OCI-LY7 (cell line): ENCODE measurements around the gene CIAO3. TPM values are rescaled to one million over a fixed set of nuclear protein-coding genes. Genes with fewer than 3 reads are reported as not detected.

ENCODE experiments used
- BruUV-seq: library from RNA; stranded (reverse); fragments of 400-500 nt; replicated peaks from 2 replicates; lab custom pipeline; 2021; lab: Mats Ljungman, UMichigan
- CTCF ChIA-PET: fragments of 300-600 bp; sonication (Branson Sonifier 250); formaldehyde crosslinking; loops from one replicate; lab custom pipeline; 2022; ENCODE audit warnings: antibody characterized with exemption; ENCODE audit not compliant: unreplicated experiment; lab: Charles Lee
- POLR2A ChIA-PET: fragments of 300-600 bp; sonication (Branson Sonifier 250); formaldehyde crosslinking; loops from one replicate; lab custom pipeline; 2022; ENCODE audit warnings: antibody characterized with exemption; lab: Charles Lee
- DNase-seq: peaks from one replicate; pipeline ENCODE4 v3.0.0-alpha.2; 2015; ENCODE audit warnings: low spot score
- H2AFZ ChIP-seq: fragments of 200-600 bp; sonication (generic), shearing (Covaris generic); 2 replicates; pipeline ENCODE4 v1.6.1; 2014; ENCODE audit warnings: mild to moderate bottlenecking, antibody characterized with exemption, low read length, moderate library complexity
- H3K27ac ChIP-seq: fragments of 200-600 bp; sonication (generic); 2 replicates; pipeline ENCODE4 v1.5.1; 2014; ENCODE audit warnings: mixed run types, low read depth, mild to moderate bottlenecking, moderate library complexity, low read length, inconsistent platforms; ENCODE audit not compliant: poor library complexity, severe bottlenecking
- H3K36me3 ChIP-seq: fragments of 200-600 bp; sonication (generic); 2 replicates; pipeline ENCODE4 v1.6.1; 2014; ENCODE audit warnings: mild to moderate bottlenecking, antibody characterized with exemption, low read length, moderate library complexity, mixed read lengths; ENCODE audit not compliant: insufficient read depth
- H3K4me1 ChIP-seq: fragments of 200-600 bp; sonication (generic); 2 replicates; pipeline ENCODE4 v1.5.1; 2014; ENCODE audit warnings: mild to moderate bottlenecking, low read length; ENCODE audit not compliant: insufficient read depth, poor library complexity, severe bottlenecking
- H3K4me2 ChIP-seq: fragments of 200-600 bp; sonication (generic); 2 replicates; pipeline ENCODE4 v1.6.1; 2014; ENCODE audit warnings: mild to moderate bottlenecking, low read length
- H3K4me3 ChIP-seq: fragments of 200-600 bp; sonication (generic); 2 replicates; pipeline ENCODE4 v1.5.1; 2014; ENCODE audit warnings: mild to moderate bottlenecking, low read depth, low read length; ENCODE audit not compliant: poor library complexity, severe bottlenecking
- H3K79me2 ChIP-seq: fragments of 200-600 bp; sonication (generic); 2 replicates; pipeline ENCODE4 v1.6.1; 2016; ENCODE audit warnings: low read depth, mild to moderate bottlenecking, low read length, moderate library complexity, mixed read lengths; ENCODE audit not compliant: insufficient read depth
- H3K9me2 ChIP-seq: fragments of 200-600 bp; sonication (generic); 2 replicates; pipeline ENCODE4 v1.6.1; 2016; ENCODE audit warnings: mild to moderate bottlenecking, low read length, mixed read lengths; ENCODE audit not compliant: insufficient read depth
- H3K9me3 ChIP-seq: fragments of 200-600 bp; sonication (generic); 2 replicates; pipeline ENCODE4 v1.6.1; 2014; ENCODE audit warnings: mild to moderate bottlenecking, mixed run types, low read length, mixed read lengths
- H4K20me1 ChIP-seq: fragments of 200-600 bp; sonication (generic); 2 replicates; pipeline ENCODE4 v1.6.1; 2014; ENCODE audit warnings: mild to moderate bottlenecking, antibody characterized with exemption, low read length, moderate library complexity, mixed read lengths; ENCODE audit not compliant: insufficient read depth
- CTCF ChIP-seq: fragments of 200-600 bp; sonication (generic); conservative IDR thresholded peaks from 2 replicates; pipeline ENCODE4 v1.5.1; 2014; ENCODE audit warnings: mild to moderate bottlenecking, antibody characterized with exemption, low read length, moderate library complexity, mixed read lengths
- EZH2phosphoT487 ChIP-seq: fragments of 200-600 bp; sonication (generic); IDR thresholded peaks from 2 replicates; pipeline ENCODE4 v1.6.1; 2018; ENCODE audit warnings: low read depth, borderline replicate concordance, mild to moderate bottlenecking, mixed run types, antibody characterized with exemption, low read length, moderate library complexity, mixed read lengths
- intact Hi-C: fragments of 100-400 bp; cut with micrococcal nuclease; formaldehyde crosslinking; loops from one replicate; pipeline ENCODE4 v1.10.0; 2022; ENCODE audit not compliant: unreplicated experiment
- total RNA-seq, 2 experiments: library from RNA; depleted of rRNA in 1 of 2; stranded (reverse); fragments of >200 nt in 1 of 2; shearing (Covaris generic) in 1 of 2; gene quantifications; 2 replicates each; pipeline ENCODE4 v1.2.3, GENCODE V29; 2014 to 2022

The CIAO3 gene
- total RNA-seq, 2 experiments from 2014 or later: 156 to 169 TPM

GRCh38 chr16:775236-775796 is 34.5 kb upstream of the CIAO3 start:
- no TSS peak for BruUV-seq
- Histone ChIP-seq H3K9me3 (no peaks in the 10 kb centered on the region), H3K9me2 (no peaks in the 10 kb centered on the region), H3K4me2 (no peak overlapping the region), H3K36me3 (no peaks in the 10 kb centered on the region), H3K79me2 (no peaks in the 10 kb centered on the region), H2AFZ (no peak overlapping the region), H4K20me1 (no peaks in the 10 kb centered on the region), H3K4me1 (no peaks in the 10 kb centered on the region), H3K27ac (no peak overlapping the region), H3K4me3 (no peak overlapping the region)
- POLR2A ChIA-PET: interaction anchor here (0.5 kb wide), 1 partner anchor 1066 kb away, joined by 3 read pairs; no protein-coding TSS in a partner anchor
- TF ChIP-seq CTCF (no peak), EZH2phosphoT487 (no peak)
- DNase-seq: no peak
- CTCF ChIA-PET: no interaction called here
- intact Hi-C loops: no loop called here

- POLR2A ChIA-PET: interaction anchor here (0.7 kb wide), 1 partner anchor 326 kb away, joined by 3 read pairs; no protein-coding TSS in a partner anchor
- no peak overlapping the region for H2AFZ ChIP-seq
- no peak overlapping the region for H3K4me3 ChIP-seq
- intact Hi-C loops: no loop called here
- no peaks in the 10 kb centered on the region for H3K9me3 ChIP-seq
- no peaks in the 10 kb centered on the region for H4K20me1 ChIP-seq
- no peak overlapping the region for H3K4me2 ChIP-seq
- no peak for DNase-seq
- no peaks in the 10 kb centered on the region for H3K9me2 ChIP-seq
- no peaks in the 10 kb centered on the region for H3K36me3 ChIP-seq
- BruUV-seq: no TSS peak
- TF ChIP-seq EZH2phosphoT487 (no peak), CTCF (no peak)
- H3K27ac ChIP-seq: no peak overlapping the region
- CTCF ChIA-PET: no interaction called here
- H3K4me1 ChIP-seq: no peaks in the 10 kb centered on the region
- no peaks in the 10 kb centered on the region for H3K79me2 ChIP-seq
Observed at GRCh38 chr16:774086-775001, 33.5 kb upstream of the CIAO3 start.

GRCh38 chr16:772959-773358 is 32.2 kb upstream of the CIAO3 start:
- no peaks in the 10 kb centered on the region for H4K20me1 ChIP-seq
- TF ChIP-seq EZH2phosphoT487 (no peak), CTCF (no peak)
- H2AFZ ChIP-seq: no peak overlapping the region
- no peaks in the 10 kb centered on the region for H3K9me2 ChIP-seq
- DNase-seq: no peak
- BruUV-seq: no TSS peak
- POLR2A ChIA-PET: interaction anchor here (0.6 to 0.7 kb wide), 2 partner anchors 10 to 58 kb away, joined by 4 to 6 read pairs; partner anchors contain the start of gene METRN
- CTCF ChIA-PET: no interaction called here
- H3K4me3 ChIP-seq: no peak overlapping the region
- no peaks in the 10 kb centered on the region for H3K36me3 ChIP-seq
- intact Hi-C loops: no loop called here
- H3K9me3 ChIP-seq: no peaks in the 10 kb centered on the region
- no peak overlapping the region for H3K27ac ChIP-seq
- no peak overlapping the region for H3K4me2 ChIP-seq
- H3K79me2 ChIP-seq: no peaks in the 10 kb centered on the region
- no peaks in the 10 kb centered on the region for H3K4me1 ChIP-seq
